Sigmoid colon (tissue), 7 donors: ENCODE data around the gene COL17A1. TPM values are rescaled to one million over a fixed set of nuclear protein-coding genes. Genes with fewer than 3 reads are reported as not detected.

ENCODE experiments used
- DNase-seq: peaks from one replicate; pipeline ENCODE4 v3.0.0-alpha.2; 2019
- H3K27ac ChIP-seq, 4 donors: fragments of 200-600 bp; sonication (generic); one replicate each; pipeline ENCODE4 v1.5.1; 2016 to 2019; ENCODE audit warnings: mild to moderate bottlenecking in 1 of 4
- H3K27me3 ChIP-seq, 3 donors: fragments of 200-600 bp; sonication (generic); one replicate each; pipeline ENCODE4 v1.5.1; 2019; ENCODE audit warnings: mild to moderate bottlenecking in 1 of 3
- H3K36me3 ChIP-seq, 4 donors: fragments of 200-600 bp; sonication (generic); one replicate each; pipeline ENCODE4 v1.5.1; 2016 to 2019
- H3K4me1 ChIP-seq, 4 donors: fragments of 200-600 bp; sonication (generic); one replicate each; pipeline ENCODE4 v1.5.1; 2017 to 2019
- H3K4me3 ChIP-seq, 4 donors: fragments of 200-600 bp; sonication (generic); one replicate each; pipeline ENCODE4 v1.5.1; 2017 to 2019; ENCODE audit warnings: mild to moderate bottlenecking in 2 of 4, moderate library complexity in 1 of 4
- H3K9me3 ChIP-seq, 4 donors: fragments of 200-600 bp in 3 of 4; sonication (generic) in 3 of 4; one replicate each; pipeline versions ENCODE4 v1.5.1 to v1.6.1; 2013 to 2019
- EP300 ChIP-seq, 4 donors: sonication (generic); formaldehyde crosslinking; IDR thresholded peaks; one replicate each; pipeline ENCODE4 v1.6.1; 2017; ENCODE audit warnings: antibody characterized with exemption in 4 of 4
- POLR2A ChIP-seq, 2 donors: fragments of 450-650 bp; IDR thresholded peaks; one replicate each; pipeline ENCODE4 v1.6.1; 2016; ENCODE audit warnings: antibody characterized with exemption in 2 of 2, mild to moderate bottlenecking in 2 of 2, moderate library complexity in 2 of 2
- POLR2AphosphoS5 ChIP-seq, 4 donors: sonication (generic); formaldehyde crosslinking; IDR thresholded peaks; one replicate each; pipeline ENCODE4 v1.6.1; 2017; ENCODE audit warnings: antibody characterized with exemption in 4 of 4
- WGBS, 2 donors: extraction: QIAGEN DNeasy Blood & Tissue Kit; methylation state at CpG; one replicate each; pipeline ENCODE4 v1.1.7; 2013; 5-methylcytosine and 5-hydroxymethylcytosine counted together
- intact Hi-C: fragments of 100-400 bp; cut with DNase I; formaldehyde crosslinking; loops from one replicate; pipeline ENCODE4 v1.15.1; 2023
- polyA plus RNA-seq, 3 donors: library from polyadenylated mRNA; stranded (reverse); fragments of 200-250 nt; gene quantifications; one replicate each; pipeline ENCODE4 v1.2.3, GENCODE V29; 2013
- total RNA-seq, 4 donors: library from RNA; depleted of rRNA; stranded (reverse); fragments of >200 nt; gene quantifications; one replicate each; pipeline ENCODE4 v1.1.0, GENCODE V29; 2016
- TF ChIP-seq, protein P1 (sequence below), 4 experiments: fragments of 450-650 bp in 3 of 4; fragments of 200-600 bp in 1 of 4; IDR thresholded peaks; one replicate each; pipeline ENCODE4 v1.5.1; 2016 to 2019; ENCODE audit warnings: antibody characterized with exemption in 4 of 4, mild to moderate bottlenecking in 3 of 4, moderate library complexity in 2 of 4
- donor health status: healthy with polysubstance abuse.
- donor health status: Bipolar disorder and iron deficiency.
- donor health status: healthy.

The COL17A1 gene
- total and polyA plus RNA-seq, 7 donors, result 18.7 to 67.4 (median 24.0) TPM; not detected in 4

DNA sequence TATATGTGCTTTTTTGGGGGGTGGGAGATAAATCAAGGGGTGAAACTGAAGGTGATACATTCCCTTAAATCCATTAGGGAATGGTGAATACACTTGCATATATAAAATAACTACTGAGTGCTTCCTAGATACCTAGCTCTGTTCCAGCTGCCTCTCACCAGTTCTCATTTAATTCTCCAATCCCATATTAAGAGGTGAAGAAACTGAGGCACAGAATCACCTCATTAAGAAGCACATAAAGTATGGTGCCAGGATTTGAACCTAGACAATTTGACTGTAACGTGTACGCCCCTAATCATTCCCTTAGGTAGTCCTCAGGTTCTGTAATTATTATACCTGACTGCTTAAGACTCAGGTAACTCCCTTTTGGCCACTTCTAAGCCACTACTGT lies 34.8 kb upstream of the COL17A1 start:
- Histone ChIP-seq H3K9me3 (no peaks in the 10 kb centered on the region), H3K36me3 (peaks cover 0 to 3% (median 0%) of the 10 kb centered on the region in 4 donors), H3K27ac (peak overlapping the region; percentile 96 to 98 (median 98)), H3K27me3 (no peaks in the 10 kb centered on the region), H3K4me3 (peak overlapping the region; percentile 61 to 84 (median 72)), H3K4me1 (peaks cover 0 to 13% (median 8%) of the 10 kb centered on the region in 4 donors)
- 20 to 31% methylated on average over 2 of the region's 2 CpGs for WGBS, 2 donors
- TF ChIP-seq POLR2A (IDR thresholded peaks at IDR 0.05) (no peak), POLR2AphosphoS5 (IDR thresholded peaks at IDR 0.05) (no peak), EP300 (IDR thresholded peaks at IDR 0.05) (no peak)
- TF ChIP-seq, protein P1, sequence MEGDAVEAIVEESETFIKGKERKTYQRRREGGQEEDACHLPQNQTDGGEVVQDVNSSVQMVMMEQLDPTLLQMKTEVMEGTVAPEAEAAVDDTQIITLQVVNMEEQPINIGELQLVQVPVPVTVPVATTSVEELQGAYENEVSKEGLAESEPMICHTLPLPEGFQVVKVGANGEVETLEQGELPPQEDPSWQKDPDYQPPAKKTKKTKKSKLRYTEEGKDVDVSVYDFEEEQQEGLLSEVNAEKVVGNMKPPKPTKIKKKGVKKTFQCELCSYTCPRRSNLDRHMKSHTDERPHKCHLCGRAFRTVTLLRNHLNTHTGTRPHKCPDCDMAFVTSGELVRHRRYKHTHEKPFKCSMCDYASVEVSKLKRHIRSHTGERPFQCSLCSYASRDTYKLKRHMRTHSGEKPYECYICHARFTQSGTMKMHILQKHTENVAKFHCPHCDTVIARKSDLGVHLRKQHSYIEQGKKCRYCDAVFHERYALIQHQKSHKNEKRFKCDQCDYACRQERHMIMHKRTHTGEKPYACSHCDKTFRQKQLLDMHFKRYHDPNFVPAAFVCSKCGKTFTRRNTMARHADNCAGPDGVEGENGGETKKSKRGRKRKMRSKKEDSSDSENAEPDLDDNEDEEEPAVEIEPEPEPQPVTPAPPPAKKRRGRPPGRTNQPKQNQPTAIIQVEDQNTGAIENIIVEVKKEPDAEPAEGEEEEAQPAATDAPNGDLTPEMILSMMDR (IDR thresholded peaks at IDR 0.05), result no peak
- no peak for DNase-seq
- intact Hi-C loops, result loop anchor here (5.0 kb wide), 2 partner anchors 232 to 233 kb away; partner anchors contain the start of gene CFAP58

DNA sequence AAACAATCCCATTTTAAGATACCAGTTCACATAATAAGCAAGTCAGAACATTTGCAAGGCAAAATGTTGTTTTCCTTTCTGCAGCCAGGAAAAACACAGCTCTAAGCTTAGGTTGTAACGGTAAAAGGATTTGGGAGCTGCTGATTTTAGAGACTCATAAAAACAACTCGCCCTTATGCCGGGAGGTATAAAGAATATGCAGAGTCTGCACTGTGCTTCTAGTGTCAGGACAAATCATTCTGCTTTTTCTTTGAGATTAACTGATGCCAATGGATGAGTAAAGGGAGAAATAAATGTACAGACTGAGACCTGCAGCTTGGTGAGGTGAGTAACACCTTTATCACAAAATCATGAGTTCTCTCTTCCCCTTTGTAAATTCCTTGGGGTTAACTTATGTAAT lies 34.3 kb upstream of the COL17A1 start:
- Histone ChIP-seq H3K27me3 (no peaks in the 10 kb centered on the region), H3K27ac (peak overlapping the region; percentile 96 to 98 (median 98)), H3K36me3 (no peaks in the 10 kb centered on the region), H3K4me1 (peaks cover 0 to 13% (median 8%) of the 10 kb centered on the region in 4 donors), H3K4me3 (no peak overlapping the region), H3K9me3 (no peaks in the 10 kb centered on the region)
- no peak for TF ChIP-seq POLR2A (IDR thresholded peaks at IDR 0.05)
- TF ChIP-seq, protein P1 (IDR thresholded peaks at IDR 0.05), result no peak
- no peak for TF ChIP-seq POLR2AphosphoS5 (IDR thresholded peaks at IDR 0.05)
- no peak for TF ChIP-seq EP300 (IDR thresholded peaks at IDR 0.05)
- 55 to 73% methylated on average over 3 of the region's 3 CpGs for WGBS, 2 donors
- no peak for DNase-seq
- intact Hi-C loops, result loop anchor here (5.0 kb wide), 2 partner anchors 232 to 233 kb away; partner anchors contain the start of gene CFAP58

DNA sequence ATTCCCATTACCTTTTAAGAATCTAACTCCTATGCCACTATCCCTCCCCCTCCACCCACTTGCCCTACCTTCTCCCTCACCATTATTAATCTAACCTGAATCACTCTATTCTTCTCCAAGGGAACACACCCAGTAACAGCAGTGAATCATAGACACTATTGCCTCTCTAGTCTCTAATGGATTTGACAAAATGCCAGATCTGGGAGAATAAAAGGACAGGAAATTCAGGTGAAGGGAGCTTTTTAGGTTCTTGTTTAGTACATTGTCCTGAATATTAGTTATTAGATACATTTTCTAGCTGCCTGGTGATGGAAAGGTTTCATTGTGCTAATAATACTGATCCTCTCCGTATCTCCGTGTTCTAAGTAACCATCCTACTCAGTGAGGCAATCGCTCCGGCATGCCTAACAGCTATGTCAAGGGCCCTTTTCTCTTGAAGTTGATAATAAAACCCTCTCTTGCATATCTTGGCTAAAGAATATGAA lies 32.2 kb upstream of the COL17A1 start:
- WGBS, 2 donors, result 57 to 82% methylated on average over 4 of the region's 4 CpGs
- no peaks in the 10 kb centered on the region for H3K36me3 ChIP-seq
- no peak overlapping the region for H3K4me3 ChIP-seq
- intact Hi-C loops, result no loop called here
- DNase-seq, result no peak
- H3K9me3 ChIP-seq, result no peaks in the 10 kb centered on the region
- H3K27ac ChIP-seq, result no peak overlapping the region
- TF ChIP-seq POLR2A (IDR thresholded peaks at IDR 0.05) (no peak), EP300 (IDR thresholded peaks at IDR 0.05) (no peak), POLR2AphosphoS5 (IDR thresholded peaks at IDR 0.05) (no peak)
- TF ChIP-seq, protein P1 (IDR thresholded peaks at IDR 0.05), result no peak
- peaks cover 0 to 12% (median 8%) of the 10 kb centered on the region in 4 donors for H3K4me1 ChIP-seq
- H3K27me3 ChIP-seq, result no peaks in the 10 kb centered on the region

DNA sequence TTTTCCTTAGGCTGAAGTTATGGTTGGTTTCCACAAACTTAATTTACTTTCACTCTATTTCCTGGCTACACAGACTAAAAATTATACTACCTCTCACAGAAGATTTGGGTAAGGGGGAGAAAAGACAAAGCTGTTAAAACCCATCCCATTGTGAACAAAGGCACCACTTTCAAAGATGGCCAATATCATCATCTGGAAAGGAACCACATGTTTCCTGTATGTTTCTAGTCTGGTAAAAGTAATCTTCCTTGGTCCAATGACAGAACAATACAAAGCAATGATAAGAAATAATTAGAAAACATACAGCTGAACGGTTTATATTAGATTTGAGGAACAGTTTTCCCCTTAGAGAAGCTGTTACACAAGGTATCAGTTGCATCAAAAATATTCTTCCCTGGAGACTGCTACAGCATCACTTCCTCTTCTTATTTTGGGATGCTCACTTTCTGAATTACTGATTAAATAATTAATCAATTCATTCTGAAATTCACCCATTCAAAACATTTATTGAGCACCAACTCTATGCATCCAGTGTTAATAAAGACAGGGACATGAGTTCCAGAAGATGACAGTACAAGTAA lies 27.8 kb upstream of the COL17A1 start:
- intact Hi-C loops, result no loop called here
- TF ChIP-seq POLR2AphosphoS5 (IDR thresholded peaks at IDR 0.05) (no peak), POLR2A (IDR thresholded peaks at IDR 0.05) (no peak), EP300 (IDR thresholded peaks at IDR 0.05) (no peak)
- no peak overlapping the region for H3K27ac ChIP-seq
- no peaks in the 10 kb centered on the region for H3K4me1 ChIP-seq
- no peaks in the 10 kb centered on the region for H3K36me3 ChIP-seq
- no peaks in the 10 kb centered on the region for H3K9me3 ChIP-seq
- H3K27me3 ChIP-seq, result no peaks in the 10 kb centered on the region
- WGBS, 2 donors, result 34 to 68% methylated on average over 1 of the region's 1 CpG
- DNase-seq, result no peak
- H3K4me3 ChIP-seq, result no peak overlapping the region

DNA sequence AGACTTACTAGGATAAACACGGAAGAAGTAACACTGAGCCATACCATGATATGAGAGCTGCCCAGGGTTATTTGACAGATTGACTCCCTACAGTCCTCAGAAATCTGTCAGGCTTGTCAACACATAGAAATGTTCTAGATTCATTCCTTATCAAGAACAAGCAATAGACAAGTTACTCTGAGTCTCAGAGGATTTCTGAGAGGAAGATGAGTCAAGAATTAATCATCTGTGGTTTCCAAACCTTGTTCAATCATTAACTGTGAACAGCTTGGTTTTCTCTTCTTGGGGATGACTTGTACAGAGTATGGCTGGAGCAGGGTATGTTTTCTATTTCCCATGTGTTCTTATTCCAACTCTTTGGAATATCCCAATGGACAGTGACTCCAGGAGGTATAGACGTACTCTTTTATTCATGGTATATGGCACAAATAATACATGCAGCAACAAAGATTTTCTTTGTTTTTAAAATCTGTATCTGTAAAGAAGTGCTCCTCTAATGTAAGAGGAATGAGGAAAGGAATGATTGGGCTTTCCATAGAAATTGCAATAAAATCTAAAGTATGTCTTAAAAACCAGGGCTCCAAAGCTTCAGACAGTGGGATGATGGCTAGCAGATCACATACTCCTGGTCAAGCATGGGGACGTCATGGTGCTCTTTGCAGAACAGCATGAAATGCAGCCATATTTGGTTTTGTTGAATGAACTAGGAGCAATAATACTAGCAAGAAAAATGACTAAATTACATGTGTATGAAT lies 24.4 kb upstream of the COL17A1 start:
- 68 to 82% methylated on average over 3 of the region's 3 CpGs for whole genome bisulfite sequencing, 2 donors
- Histone ChIP-seq H3K4me3 (no peak overlapping the region), H3K9me3 (no peaks in the 10 kb centered on the region), H3K27me3 (no peaks in the 10 kb centered on the region), H3K27ac (no peak overlapping the region), H3K4me1 (no peaks in the 10 kb centered on the region), H3K36me3 (no peaks in the 10 kb centered on the region)
- TF ChIP-seq EP300 (IDR thresholded peaks at IDR 0.05), result no peak
- TF ChIP-seq POLR2AphosphoS5 (IDR thresholded peaks at IDR 0.05), result no peak
- TF ChIP-seq, protein P1 (IDR thresholded peaks at IDR 0.05), result no peak
- no peak for TF ChIP-seq POLR2A (IDR thresholded peaks at IDR 0.05)
- intact Hi-C loops, result no loop called here
- no peak for DNase-seq
